HepG2 (cell line): ENCODE measurements around the gene C19orf85. TPM values are rescaled to one million over a fixed set of nuclear protein-coding genes. Genes with fewer than 3 reads are reported as not detected.
A peak's percentile ranks its signal among the peaks of the same experiment; 100 is the strongest.

ENCODE experiments used
- CBX5 ChIP-seq: sonication (generic); formaldehyde crosslinking; IDR thresholded peaks from 2 replicates; pipeline ENCODE4 v1.4.0; 2020; ENCODE audit warnings: missing genetic modification reagents, borderline replicate concordance
- ETV5 ChIP-seq: IDR thresholded peaks from 2 replicates; pipeline ENCODE4 v1.6.1; 2018; ENCODE audit warnings: missing biosample characterization, missing genetic modification reagents, inconsistent platforms, borderline replicate concordance
- GATA4 ChIP-seq: sonication (generic); IDR thresholded peaks from 2 replicates; pipeline ENCODE4 v1.6.1; 2016; ENCODE audit warnings: antibody characterized with exemption, low read depth, borderline replicate concordance
- GLI4 ChIP-seq: sonication (generic); formaldehyde crosslinking; IDR thresholded peaks from 2 replicates; pipeline ENCODE4 v1.5.1; 2020; ENCODE audit warnings: missing genetic modification reagents, mild to moderate bottlenecking, moderate library complexity, borderline replicate concordance
- GZF1 ChIP-seq: sonication (generic); formaldehyde crosslinking; IDR thresholded peaks from 2 replicates; pipeline ENCODE4 v1.5.1; 2020; ENCODE audit warnings: mild to moderate bottlenecking, missing genetic modification reagents
- KDM3A ChIP-seq: IDR thresholded peaks from 2 replicates; pipeline ENCODE4 v1.6.1; 2018; ENCODE audit warnings: low read depth, missing compliant biosample characterization
- MEF2D ChIP-seq: sonication (generic); formaldehyde crosslinking; IDR thresholded peaks from 2 replicates; pipeline ENCODE4 v1.5.1; 2020; ENCODE audit warnings: mild to moderate bottlenecking, missing genetic modification reagents
- MEIS2 ChIP-seq: sonication (generic); formaldehyde crosslinking; IDR thresholded peaks from 2 replicates; pipeline ENCODE4 v1.9.0; 2021; ENCODE audit warnings: mild to moderate bottlenecking, missing genetic modification reagents
- MLX ChIP-seq: IDR thresholded peaks from 2 replicates; pipeline ENCODE4 v1.6.1; 2016
- NCOA1 ChIP-seq: sonication (generic); formaldehyde crosslinking; IDR thresholded peaks from 2 replicates; pipeline ENCODE4 v1.9.0; 2021; ENCODE audit warnings: missing genetic modification reagents
- ZNF10 ChIP-seq: sonication (generic); formaldehyde crosslinking; IDR thresholded peaks from 2 replicates; pipeline ENCODE4 v1.4.0; 2020; ENCODE audit warnings: mild to moderate bottlenecking, low read depth, missing genetic modification reagents, borderline replicate concordance
- ZNF343 ChIP-seq: sonication (generic); formaldehyde crosslinking; IDR thresholded peaks from 2 replicates; pipeline ENCODE4 v1.4.0; 2020; ENCODE audit warnings: mild to moderate bottlenecking, missing genetic modification reagents
- ZNF563 ChIP-seq: sonication (generic); formaldehyde crosslinking; IDR thresholded peaks from 2 replicates; pipeline ENCODE4 v1.8.0; 2022; ENCODE audit warnings: mild to moderate bottlenecking, moderate library complexity, missing genetic modification reagents
- ZNF570 ChIP-seq: sonication (generic); formaldehyde crosslinking; IDR thresholded peaks from 2 replicates; pipeline ENCODE4 v1.4.0; 2020; ENCODE audit warnings: mild to moderate bottlenecking, missing genetic modification reagents, borderline replicate concordance
- ZNF687 ChIP-seq: sonication (generic); formaldehyde crosslinking; IDR thresholded peaks from 2 replicates; pipeline ENCODE4 v1.5.1; 2020; ENCODE audit warnings: mild to moderate bottlenecking, missing genetic modification reagents, moderate library complexity
- ZNF720 ChIP-seq: sonication (generic); formaldehyde crosslinking; IDR thresholded peaks from 2 replicates; pipeline ENCODE4 v1.4.0; 2020; ENCODE audit warnings: missing genetic modification reagents
- ZZZ3 ChIP-seq: sonication (generic); formaldehyde crosslinking; IDR thresholded peaks from 2 replicates; pipeline ENCODE4 v1.4.0; 2020; ENCODE audit warnings: missing genetic modification reagents, mild to moderate bottlenecking, borderline replicate concordance
- polyA plus RNA-seq, 8 experiments: library from polyadenylated mRNA; depleted of rRNA in 3 of 8; stranded (reverse) in 7 of 8; unstranded in 1 of 8; fragments of >200 nt; fragmentation: Illumina TruSeq in 4 of 8; extraction: Trizol in 4 of 8; gene quantifications; 2 replicates each; pipeline versions ENCODE4 v1.2.1 to v1.2.3, GENCODE V29; 2011 to 2016; ENCODE audit warnings: low read depth in 4 of 8, missing spikeins in 1 of 8, mixed read lengths in 1 of 8; ENCODE audit not compliant: insufficient read depth in 1 of 8
- total RNA-seq, 5 experiments: library from RNA; depleted of rRNA; stranded (reverse); fragments of >200 nt; fragmentation: Illumina TruSeq; extraction: Trizol; gene quantifications; 2 replicates each; pipeline ENCODE4 v1.2.3, GENCODE V29; 2016; ENCODE audit warnings: low read depth in 1 of 5
- TF ChIP-seq, protein P1 (sequence below): sonication (generic); formaldehyde crosslinking; IDR thresholded peaks from 2 replicates; pipeline ENCODE4 v1.9.0; 2021; ENCODE audit warnings: mild to moderate bottlenecking, missing genetic modification reagents

The C19orf85 gene
- total and polyA plus RNA-seq, 2 of the 13 experiments (the other 11 are each of a cell fraction or from before 2014, with no cell fraction given) = not detected

- TF ChIP-seq ZNF687 (peak; percentile 100), GLI4 (CRISPR knock-in tag) (no peak; the same call in 1 of the 2 replicates), MLX (CRISPR knock-in tag) (0 out of 2 replicates have a peak, but pooled peaks have one; percentile 36), ZZZ3 (CRISPR knock-in tag) (no peak; the same call in 1 of the 2 replicates), ZNF720 (CRISPR knock-in tag) (no peak), ZNF570 (CRISPR knock-in tag) (no peak), MEF2D (peak; percentile 83), ETV5 (CRISPR knock-in tag) (peak; percentile 22), GZF1 (0 out of 2 replicates have a peak, but pooled peaks have one; percentile 64), GATA4 (no peak), NCOA1 (no peak), ZNF343 (CRISPR knock-in tag) (peak; percentile 85; the same call in 1 of the 2 replicates), ZNF10 (no peak), ZNF563 (CRISPR knock-in tag) (no peak), KDM3A (no peak), MEIS2 (CRISPR knock-in tag) (peak; percentile 76; the same call in 1 of the 2 replicates), CBX5 (no peak; the same call in 1 of the 2 replicates)
- TF ChIP-seq, protein P1, sequence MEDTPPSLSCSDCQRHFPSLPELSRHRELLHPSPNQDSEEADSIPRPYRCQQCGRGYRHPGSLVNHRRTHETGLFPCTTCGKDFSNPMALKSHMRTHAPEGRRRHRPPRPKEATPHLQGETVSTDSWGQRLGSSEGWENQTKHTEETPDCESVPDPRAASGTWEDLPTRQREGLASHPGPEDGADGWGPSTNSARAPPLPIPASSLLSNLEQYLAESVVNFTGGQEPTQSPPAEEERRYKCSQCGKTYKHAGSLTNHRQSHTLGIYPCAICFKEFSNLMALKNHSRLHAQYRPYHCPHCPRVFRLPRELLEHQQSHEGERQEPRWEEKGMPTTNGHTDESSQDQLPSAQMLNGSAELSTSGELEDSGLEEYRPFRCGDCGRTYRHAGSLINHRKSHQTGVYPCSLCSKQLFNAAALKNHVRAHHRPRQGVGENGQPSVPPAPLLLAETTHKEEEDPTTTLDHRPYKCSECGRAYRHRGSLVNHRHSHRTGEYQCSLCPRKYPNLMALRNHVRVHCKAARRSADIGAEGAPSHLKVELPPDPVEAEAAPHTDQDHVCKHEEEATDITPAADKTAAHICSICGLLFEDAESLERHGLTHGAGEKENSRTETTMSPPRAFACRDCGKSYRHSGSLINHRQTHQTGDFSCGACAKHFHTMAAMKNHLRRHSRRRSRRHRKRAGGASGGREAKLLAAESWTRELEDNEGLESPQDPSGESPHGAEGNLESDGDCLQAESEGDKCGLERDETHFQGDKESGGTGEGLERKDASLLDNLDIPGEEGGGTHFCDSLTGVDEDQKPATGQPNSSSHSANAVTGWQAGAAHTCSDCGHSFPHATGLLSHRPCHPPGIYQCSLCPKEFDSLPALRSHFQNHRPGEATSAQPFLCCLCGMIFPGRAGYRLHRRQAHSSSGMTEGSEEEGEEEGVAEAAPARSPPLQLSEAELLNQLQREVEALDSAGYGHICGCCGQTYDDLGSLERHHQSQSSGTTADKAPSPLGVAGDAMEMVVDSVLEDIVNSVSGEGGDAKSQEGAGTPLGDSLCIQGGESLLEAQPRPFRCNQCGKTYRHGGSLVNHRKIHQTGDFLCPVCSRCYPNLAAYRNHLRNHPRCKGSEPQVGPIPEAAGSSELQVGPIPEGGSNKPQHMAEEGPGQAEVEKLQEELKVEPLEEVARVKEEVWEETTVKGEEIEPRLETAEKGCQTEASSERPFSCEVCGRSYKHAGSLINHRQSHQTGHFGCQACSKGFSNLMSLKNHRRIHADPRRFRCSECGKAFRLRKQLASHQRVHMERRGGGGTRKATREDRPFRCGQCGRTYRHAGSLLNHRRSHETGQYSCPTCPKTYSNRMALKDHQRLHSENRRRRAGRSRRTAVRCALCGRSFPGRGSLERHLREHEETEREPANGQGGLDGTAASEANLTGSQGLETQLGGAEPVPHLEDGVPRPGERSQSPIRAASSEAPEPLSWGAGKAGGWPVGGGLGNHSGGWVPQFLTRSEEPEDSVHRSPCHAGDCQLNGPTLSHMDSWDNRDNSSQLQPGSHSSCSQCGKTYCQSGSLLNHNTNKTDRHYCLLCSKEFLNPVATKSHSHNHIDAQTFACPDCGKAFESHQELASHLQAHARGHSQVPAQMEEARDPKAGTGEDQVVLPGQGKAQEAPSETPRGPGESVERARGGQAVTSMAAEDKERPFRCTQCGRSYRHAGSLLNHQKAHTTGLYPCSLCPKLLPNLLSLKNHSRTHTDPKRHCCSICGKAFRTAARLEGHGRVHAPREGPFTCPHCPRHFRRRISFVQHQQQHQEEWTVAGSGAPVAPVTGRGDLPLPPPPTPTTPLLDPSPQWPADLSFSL (CRISPR knock-in tag) = no peak
Observed at GRCh38 chr19:55476100-55476775, 11.7 kb upstream of the C19orf85 start, which contains the start of gene ZNF628 (continued).
